ENCODE data around the gene BLOC1S5. TPM values are rescaled to one million over a fixed set of nuclear protein-coding genes. Genes with fewer than 3 reads are reported as not detected.

The BLOC1S5 gene
- total RNA-seq, 1 donor from 2014 or later = 10.3 TPM

DNA sequence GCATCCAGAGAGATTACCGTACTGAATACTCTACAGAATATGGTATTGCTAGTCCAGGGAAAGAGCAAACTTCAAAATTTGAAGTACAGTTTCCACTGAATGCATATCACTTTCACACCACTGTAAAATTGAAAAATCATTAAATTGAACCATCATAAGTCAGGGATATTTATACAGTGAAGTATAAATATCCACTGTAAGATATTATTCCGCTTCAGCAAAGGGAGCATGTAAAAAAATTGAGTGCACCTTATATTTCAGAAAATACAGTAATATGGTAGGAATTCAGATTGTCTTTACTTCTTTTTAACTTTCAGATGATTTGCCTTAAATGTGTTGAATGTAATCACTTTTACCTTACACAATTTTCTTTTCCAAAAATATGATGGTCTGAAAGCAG lies 92.7 kb downstream of the BLOC1S5 start:
- intact Hi-C loops (cut with micrococcal nuclease) = no loop called here
- no peak for DNase-seq
- no peak for ATAC-seq

- intact Hi-C loops (cut with micrococcal nuclease) = no loop called here
- ATAC-seq = no peak
- no peak for DNase-seq
Measured at GRCh38 chr6:7970616-7971015, 93.6 kb downstream of the BLOC1S5 start.

Other genes with a start within 250 kb of the BLOC1S5 start
- gene TXNDC5, start 153.6 kb downstream of the BLOC1S5 start, total RNA-seq = 32.9 TPM
- 11.0 TPM for gene EEF1E1, start 38.2 kb upstream of the BLOC1S5 start, total RNA-seq

Data from left ventricle myocardium superior (tissue), 1 donor.